ENCODE results near the gene PABPC1L. TPM values are rescaled to one million over a fixed set of nuclear protein-coding genes. Genes with fewer than 3 reads are reported as not detected.

PABPC1L gene
- 11.5 and 14.1 TPM in 2 replicates for total RNA-seq

DNA sequence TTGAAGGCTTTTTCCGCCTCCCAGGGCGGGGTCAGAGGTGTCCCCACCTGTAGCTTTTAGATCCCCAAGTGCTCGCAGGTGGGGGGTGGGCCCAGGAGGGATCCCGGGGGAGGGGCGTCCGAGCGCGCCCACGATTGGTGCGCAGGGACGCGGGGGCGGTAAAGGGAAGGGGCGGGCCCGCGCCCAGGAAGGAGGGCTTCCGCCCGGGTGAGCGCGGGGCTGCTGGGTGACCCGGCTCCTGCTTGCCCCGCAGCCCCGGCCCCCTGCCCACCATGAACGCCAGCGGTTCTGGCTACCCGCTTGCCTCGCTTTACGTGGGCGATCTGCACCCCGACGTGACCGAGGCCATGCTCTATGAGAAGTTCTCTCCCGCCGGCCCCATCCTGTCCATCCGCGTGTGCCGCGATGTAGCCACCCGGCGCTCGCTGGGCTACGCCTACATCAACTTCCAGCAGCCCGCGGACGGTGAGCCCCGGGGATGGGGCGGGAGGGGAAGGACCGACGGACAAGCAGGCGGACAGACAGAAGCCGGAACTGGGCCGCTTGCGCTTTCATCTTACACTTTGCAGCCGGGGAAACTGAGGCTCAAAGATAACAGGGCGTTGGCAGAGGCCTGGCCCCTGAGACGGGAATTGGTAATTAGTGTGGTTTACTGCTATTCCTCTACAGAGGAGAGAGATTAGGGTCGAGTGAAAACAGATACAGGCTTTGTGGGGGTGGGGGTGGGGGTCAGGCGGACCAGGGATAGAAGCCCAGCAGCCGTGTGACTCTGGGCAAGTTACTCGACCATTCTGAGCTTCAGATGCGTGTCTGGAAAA, at the start of gene PABPC1L:
TSS of gene PABPC1L (plus strand) at position 189 of the 818 bp plus-strand sequence. CDS start at position 273, 84 bp downstream.

DNA sequence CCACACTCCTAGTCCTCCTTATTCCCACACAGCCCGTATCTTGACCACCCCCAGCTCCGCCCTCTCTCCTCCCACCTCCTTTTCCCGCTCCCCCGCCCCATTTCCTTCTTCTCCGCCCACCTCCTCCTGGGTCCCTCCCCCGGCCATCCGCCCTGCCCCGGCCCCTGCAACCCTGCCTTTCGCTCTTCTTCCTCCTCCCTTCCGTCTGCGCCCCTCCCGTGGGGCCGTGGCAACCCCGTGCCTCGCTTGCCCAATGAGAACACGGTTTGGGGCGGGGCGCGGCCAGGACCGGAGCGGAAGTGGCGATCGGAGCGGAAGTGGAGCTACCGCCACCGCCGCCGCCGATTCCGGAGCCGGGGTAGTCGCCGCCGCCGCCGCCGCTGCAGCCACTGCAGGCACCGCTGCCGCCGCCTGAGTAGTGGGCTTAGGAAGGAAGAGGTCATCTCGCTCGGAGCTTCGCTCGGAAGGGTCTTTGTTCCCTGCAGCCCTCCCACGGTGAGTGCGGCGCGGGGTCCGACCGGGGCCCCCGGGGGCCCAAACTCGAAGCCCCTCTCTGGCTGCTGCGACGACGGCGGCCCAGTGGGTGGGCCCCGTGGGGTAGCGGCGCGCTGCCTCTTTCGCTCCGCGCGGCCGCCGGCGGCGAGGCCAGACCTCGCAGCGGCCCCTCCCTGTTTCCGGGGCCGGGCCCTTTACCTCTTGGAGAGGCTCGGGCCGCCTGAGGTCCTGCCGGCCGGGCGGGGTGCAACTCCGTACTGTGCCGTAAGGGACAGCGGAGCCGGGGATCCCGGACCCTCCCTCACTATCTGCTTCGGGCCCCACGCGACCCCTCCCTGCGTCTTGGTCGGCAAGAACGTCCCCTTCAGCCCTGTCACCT, 24.2 kb upstream of the PABPC1L start, which contains the start of gene YWHAB:
TSS of gene YWHAB (plus strand) at position 314 of the 874 bp plus-strand sequence. CDS start 15,829 bp downstream, outside the sequence.

DNA sequence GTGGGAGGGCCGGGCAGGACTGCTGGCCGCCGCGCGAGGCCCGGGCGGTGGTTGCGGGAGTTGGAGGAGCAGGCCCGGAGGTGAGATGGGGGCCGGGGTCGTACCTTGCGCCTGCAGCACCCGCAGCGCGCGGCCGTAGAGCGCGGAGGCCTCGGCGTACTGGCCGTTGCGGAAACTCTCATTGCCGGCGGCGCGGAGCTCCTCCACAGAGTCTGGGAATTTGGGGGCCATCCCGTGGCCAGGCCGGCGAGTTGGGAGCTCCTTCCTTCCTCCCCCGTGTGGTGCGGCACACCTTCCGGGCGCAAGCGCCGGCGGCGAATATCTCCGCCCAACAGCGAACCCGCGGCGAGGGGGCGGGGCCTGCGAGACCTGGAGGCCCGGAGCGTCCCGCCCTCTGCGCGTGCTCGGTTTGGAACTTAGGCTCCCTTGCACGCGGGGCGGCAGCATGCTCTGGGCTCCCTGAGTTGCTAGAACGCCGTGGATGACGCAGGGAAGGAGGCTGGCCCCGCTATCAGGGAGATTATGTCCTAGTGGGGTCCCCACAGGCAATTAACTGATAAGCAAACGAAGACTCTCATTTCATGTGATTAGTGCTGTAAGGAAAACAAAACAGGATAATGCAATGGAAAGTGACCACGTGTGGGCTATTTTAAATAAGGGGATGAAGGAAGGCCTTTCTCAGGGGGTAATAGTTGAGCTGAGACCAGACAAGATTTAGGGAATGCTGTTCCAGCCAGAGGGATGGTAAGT, 50.4 kb downstream of the PABPC1L start, which contains the start of gene TOMM34:
TSS of gene TOMM34 (minus strand) at position 295 of the 750 bp plus-strand sequence. CDS start at position 231, 64 bp downstream.

GRCh38 chr20:44966030-44966961, 56.4 kb downstream of the PABPC1L start, which contains the start of gene STK4:
TSS of gene STK4 (plus strand) at chr20:44966512. CDS start at chr20:44966569, 57 bp downstream.

Other genes starting within 250 kb of the PABPC1L start
- gene CCN5, start 194.7 kb upstream of the PABPC1L start, total RNA-seq, result 7.4 and 25.3 TPM in 2 replicates
- 0.29 and 1.3 TPM in 2 replicates for gene KCNK15, start 164.2 kb upstream of the PABPC1L start, total RNA-seq
- under 0.01 and 0.17 TPM in 2 replicates for gene RIMS4, start 99.5 kb upstream of the PABPC1L start, total RNA-seq
- 88.7 and 158 TPM in 2 replicates for gene YWHAB, start 24.4 kb upstream of the PABPC1L start, total RNA-seq
- 24.3 and 29.1 TPM in 2 replicates for gene TOMM34, start 50.3 kb downstream of the PABPC1L start, total RNA-seq
- gene STK4, start 56.5 kb downstream of the PABPC1L start, total RNA-seq, result 28.4 and 31.4 TPM in 2 replicates
- gene KCNS1, start 191.1 kb downstream of the PABPC1L start, total RNA-seq, result 0.29 and 2.5 TPM in 2 replicates
- not detected in 2 replicates for gene WFDC5, start 205.1 kb downstream of the PABPC1L start, total RNA-seq
- gene WFDC12, start 214.4 kb downstream of the PABPC1L start, total RNA-seq, result not detected in 2 replicates